Measurements from ENCODE around the gene SLC4A1AP. TPM values are rescaled to one million over a fixed set of nuclear protein-coding genes. Genes with fewer than 3 reads are reported as not detected.
A peak's percentile ranks its signal among the peaks of the same experiment; 100 is the strongest.

SLC4A1AP gene
- total RNA-seq, 1 experiment from 2014 or later = 29.1 TPM

DNA sequence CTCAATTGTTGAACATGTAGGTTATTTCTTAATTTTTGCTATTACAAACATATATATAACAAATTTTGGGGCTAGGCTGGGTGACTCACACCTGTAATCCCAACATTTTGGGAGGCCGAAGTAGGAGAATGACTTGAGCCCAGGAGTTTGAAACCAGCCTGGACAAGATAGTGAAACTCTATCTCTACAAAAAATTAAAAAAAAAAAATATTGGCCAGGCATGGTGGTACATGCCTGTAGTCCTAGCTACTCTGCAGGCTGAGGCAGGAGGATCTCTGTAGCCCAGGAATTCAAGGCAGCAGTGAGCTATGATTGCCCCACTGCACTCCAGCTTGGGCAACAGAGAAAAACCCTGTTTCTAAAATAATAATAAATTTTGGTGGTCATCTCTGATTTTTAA lies 23.5 kb downstream of the SLC4A1AP start:
- peaks cover 34% of the 10 kb centered on the region for H3K36me3 ChIP-seq (ENCODE audit: low read depth, low read length)
- intact Hi-C loops (cut with micrococcal nuclease) = no loop called here
- H3K79me2 ChIP-seq (ENCODE audit: low read length) = no peaks in the 10 kb centered on the region
- H3K4me3 ChIP-seq (ENCODE audit: low read length) = no peak overlapping the region
- ChIA-PET POLR2A (ENCODE audit: unreplicated experiment) (no interaction called here), CTCF (no interaction called here)
- no peaks in the 10 kb centered on the region for H3K9me2 ChIP-seq (replicated peaks; ENCODE audit: low read length)
- H3K9me3 ChIP-seq (ENCODE audit: low read length) = no peaks in the 10 kb centered on the region
- no TSS peak for BruUV-seq (replicated peaks)
- no peaks in the 10 kb centered on the region for H3K27me3 ChIP-seq (ENCODE audit: low read length)
- peaks cover 7% of the 10 kb centered on the region for H3F3A ChIP-seq (ENCODE audit: low read length, unreplicated experiment)
- no peak overlapping the region for H3K27ac ChIP-seq (ENCODE audit: low read length)
- H3K4me1 ChIP-seq (ENCODE audit: insufficient read depth, low read length) = peaks cover 31% of the 10 kb centered on the region
- H3K4me2 ChIP-seq (ENCODE audit: low read length) = no peak overlapping the region
- DNase-seq (no peak), ATAC-seq (no peak)
- no peaks in the 10 kb centered on the region for H4K20me1 ChIP-seq (ENCODE audit: low read length)
- H2AFZ ChIP-seq (ENCODE audit: low read length) = no peak overlapping the region
- TF ChIP-seq EZH2 (IDR thresholded peaks at IDR 0.05; ENCODE audit: low read length, unreplicated experiment) = no peak
- no peak for TF ChIP-seq CTCF (conservative IDR thresholded peaks at IDR 0.05; ENCODE audit: low read depth, low read length)
- TF ChIP-seq EZH2phosphoT487 (IDR thresholded peaks at IDR 0.05; ENCODE audit: borderline replicate concordance, low read length) = no peak
- H3K9ac ChIP-seq (ENCODE audit: low read length) = no peak overlapping the region

DNA sequence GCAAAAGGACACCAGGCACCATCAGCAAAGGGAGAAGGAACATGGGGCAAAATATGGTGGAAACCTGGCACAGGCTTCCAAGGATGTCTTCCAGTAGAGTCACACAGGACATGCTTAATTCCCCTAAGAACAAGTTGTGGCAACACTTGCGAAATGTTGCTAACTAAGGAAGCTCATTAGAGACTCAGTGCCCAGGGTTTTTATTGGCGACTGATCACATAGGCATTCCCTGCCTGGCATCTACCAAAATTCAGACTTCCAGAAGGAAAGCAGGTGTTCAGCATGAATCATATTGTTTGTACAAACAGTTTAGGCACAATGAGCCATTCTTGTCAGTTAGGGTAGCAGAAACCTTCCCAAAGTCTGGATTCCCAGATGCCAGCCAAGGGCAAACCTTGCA lies 25.7 kb downstream of the SLC4A1AP start:
- Histone ChIP-seq H3K27ac (ENCODE audit: low read length) (peak overlapping the region; percentile 54), H3K9me3 (ENCODE audit: low read length) (no peaks in the 10 kb centered on the region), H3K4me1 (ENCODE audit: insufficient read depth, low read length) (peaks cover 12% of the 10 kb centered on the region), H3K4me2 (ENCODE audit: low read length) (peak overlapping the region; percentile 42), H3K9me2 (replicated peaks; ENCODE audit: low read length) (no peaks in the 10 kb centered on the region), H2AFZ (ENCODE audit: low read length) (no peak overlapping the region), H3K79me2 (ENCODE audit: low read length) (no peaks in the 10 kb centered on the region), H3K36me3 (ENCODE audit: low read depth, low read length) (peaks cover 25% of the 10 kb centered on the region), H3K27me3 (ENCODE audit: low read length) (no peaks in the 10 kb centered on the region), H3F3A (ENCODE audit: low read length, unreplicated experiment) (no peaks in the 10 kb centered on the region), H3K4me3 (ENCODE audit: low read length) (no peak overlapping the region), H4K20me1 (ENCODE audit: low read length) (no peaks in the 10 kb centered on the region), H3K9ac (ENCODE audit: low read length) (no peak overlapping the region)
- no TSS peak for BruUV-seq (replicated peaks)
- ATAC-seq (peak; percentile 80), DNase-seq (peak; percentile 60)
- CTCF ChIA-PET = interaction anchor here (0.9 kb wide), 1 partner anchor 280 kb away, joined by 3 read pairs; the partner anchor contains the start of gene PPM1G
- intact Hi-C loops (cut with micrococcal nuclease) = no loop called here
- no peak for TF ChIP-seq CTCF (conservative IDR thresholded peaks at IDR 0.05; ENCODE audit: low read depth, low read length)
- no peak for TF ChIP-seq EZH2 (IDR thresholded peaks at IDR 0.05; ENCODE audit: low read length, unreplicated experiment)
- TF ChIP-seq EZH2phosphoT487 (IDR thresholded peaks at IDR 0.05; ENCODE audit: borderline replicate concordance, low read length) = no peak
- POLR2A ChIA-PET (ENCODE audit: unreplicated experiment) = no interaction called here

DNA sequence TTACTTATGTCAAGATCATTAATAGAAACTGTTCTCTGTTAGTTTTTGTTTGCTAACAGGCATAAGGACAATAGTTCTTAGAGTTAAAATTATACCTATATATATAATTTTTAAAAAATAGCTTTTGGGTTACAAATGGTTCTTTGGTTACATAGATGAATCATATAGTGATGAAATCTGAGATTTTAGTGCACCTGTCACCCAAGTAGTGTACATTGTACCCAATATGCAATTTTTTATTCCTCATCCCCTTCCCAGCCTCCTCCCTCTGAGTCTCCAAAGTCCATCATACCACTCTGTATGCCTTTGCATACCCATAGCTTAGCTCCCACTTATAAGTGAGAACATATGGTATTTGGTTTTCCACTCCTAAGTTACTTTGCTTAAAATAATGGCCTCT lies 26.4 kb downstream of the SLC4A1AP start:
- intact Hi-C loops (cut with micrococcal nuclease) = no loop called here
- ATAC-seq (peak; percentile 80), DNase-seq (peak; percentile 57)
- no TSS peak for BruUV-seq (replicated peaks)
- TF ChIP-seq EZH2phosphoT487 (IDR thresholded peaks at IDR 0.05; ENCODE audit: borderline replicate concordance, low read length) (no peak), CTCF (conservative IDR thresholded peaks at IDR 0.05; ENCODE audit: low read depth, low read length) (no peak), EZH2 (IDR thresholded peaks at IDR 0.05; ENCODE audit: low read length, unreplicated experiment) (no peak)
- Histone ChIP-seq H3K79me2 (ENCODE audit: low read length) (no peaks in the 10 kb centered on the region), H3K4me2 (ENCODE audit: low read length) (peak overlapping the region; percentile 42), H3K27me3 (ENCODE audit: low read length) (no peaks in the 10 kb centered on the region), H3K27ac (ENCODE audit: low read length) (peak overlapping the region; percentile 54), H3K9me2 (replicated peaks; ENCODE audit: low read length) (no peaks in the 10 kb centered on the region), H3K36me3 (ENCODE audit: low read depth, low read length) (peaks cover 20% of the 10 kb centered on the region), H3K4me3 (ENCODE audit: low read length) (no peak overlapping the region), H3K4me1 (ENCODE audit: insufficient read depth, low read length) (peaks cover 12% of the 10 kb centered on the region), H3K9ac (ENCODE audit: low read length) (no peak overlapping the region), H3F3A (ENCODE audit: low read length, unreplicated experiment) (no peaks in the 10 kb centered on the region), H2AFZ (ENCODE audit: low read length) (no peak overlapping the region), H3K9me3 (ENCODE audit: low read length) (no peaks in the 10 kb centered on the region), H4K20me1 (ENCODE audit: low read length) (no peaks in the 10 kb centered on the region)
- ChIA-PET POLR2A (ENCODE audit: unreplicated experiment) (no interaction called here), CTCF (interaction anchor here (0.6 to 0.9 kb wide), 4 partner anchors 14 to 680 kb away, joined by 3 to 4 read pairs (median 3); partner anchors contain the start of gene PPM1G)
